Neural cell (in vitro differentiated cells): ENCODE measurements around the gene FBXO46. TPM values are rescaled to one million over a fixed set of nuclear protein-coding genes. Genes with fewer than 3 reads are reported as not detected.

ENCODE experiments used
- H2AFZ ChIP-seq: fragments of 200-600, 300-800 bp; sonication (generic), shearing (Covaris generic); 2 replicates; pipeline ENCODE4 v1.6.0; 2014; ENCODE audit warnings: low read depth, mild to moderate bottlenecking, antibody characterized with exemption, low read length, moderate library complexity
- H3F3A ChIP-seq: fragments of 200-600 bp; shearing (Covaris generic); 2 replicates; pipeline ENCODE4 v1.6.1; 2016; ENCODE audit warnings: mild to moderate bottlenecking, moderate library complexity, mixed read lengths, antibody characterized with exemption, low read length; ENCODE audit not compliant: insufficient read depth, poor library complexity, severe bottlenecking
- H3K27ac ChIP-seq: fragments of 200-600, 300-800 bp; sonication (generic), shearing (Covaris generic); 2 replicates; pipeline ENCODE4 v1.5.1; 2014; ENCODE audit warnings: mild to moderate bottlenecking, low read length, moderate library complexity
- H3K27me3 ChIP-seq: fragments of 300-800, 200-600 bp; sonication (generic), shearing (Covaris generic); 2 replicates; pipeline ENCODE4 v1.6.0; 2014; ENCODE audit warnings: mild to moderate bottlenecking, low read depth, low read length, moderate library complexity; ENCODE audit not compliant: insufficient read depth
- H3K36me3 ChIP-seq: fragments of 300-800, 200-600 bp; sonication (generic), shearing (Covaris generic); 2 replicates; pipeline ENCODE4 v1.5.1; 2014; ENCODE audit warnings: mild to moderate bottlenecking, antibody characterized with exemption, low read length, moderate library complexity; ENCODE audit not compliant: insufficient read depth
- H3K4me2 ChIP-seq: fragments of 300-800, 200-600 bp; sonication (generic), shearing (Covaris generic); 2 replicates; pipeline ENCODE4 v1.6.0; 2014; ENCODE audit warnings: mild to moderate bottlenecking, low read length
- H3K4me3 ChIP-seq: fragments of 300-800, 200-600 bp; sonication (generic), shearing (Covaris generic); 2 replicates; pipeline ENCODE4 v1.5.1; 2014; ENCODE audit warnings: mild to moderate bottlenecking, low read length, moderate library complexity
- H3K79me2 ChIP-seq: fragments of 200-600 bp; shearing (Covaris generic); replicated peaks from 2 replicates; pipeline ENCODE4 v1.6.0; 2014; ENCODE audit warnings: mild to moderate bottlenecking, low read length, moderate library complexity; ENCODE audit not compliant: insufficient read depth
- H3K9ac ChIP-seq: fragments of 300-800, 200-600 bp; sonication (generic), shearing (Covaris generic); 2 replicates; pipeline ENCODE4 v1.6.1; 2016; ENCODE audit warnings: mild to moderate bottlenecking, low read length, mixed read lengths
- H3K9me2 ChIP-seq: fragments of 200-600 bp; shearing (Covaris generic); 2 replicates; pipeline ENCODE4 v1.6.1; 2016; ENCODE audit warnings: mild to moderate bottlenecking, low read length, mixed read lengths; ENCODE audit not compliant: insufficient read depth
- H3K9me3 ChIP-seq: fragments of 200-600, 300-800 bp; sonication (generic), shearing (Covaris generic); 2 replicates; pipeline ENCODE4 v1.6.1; 2016; ENCODE audit warnings: mild to moderate bottlenecking, mixed run types, low read length, moderate library complexity, mixed read lengths
- H4K20me1 ChIP-seq: fragments of 200-600 bp; shearing (Covaris generic); 2 replicates; pipeline ENCODE4 v1.6.1; 2016; ENCODE audit warnings: mild to moderate bottlenecking, mixed run types; ENCODE audit not compliant: insufficient read depth
- EP300 ChIP-seq: fragments of 450-650 bp; conservative IDR thresholded peaks from 2 replicates; pipeline ENCODE4 v1.6.1; 2014; ENCODE audit warnings: antibody characterized with exemption, mild to moderate bottlenecking, moderate library complexity; ENCODE audit not compliant: poor library complexity, severe bottlenecking
- EZH2 ChIP-seq: fragments of 200-600, 300-800 bp; shearing (Covaris generic), sonication (generic); IDR thresholded peaks from 2 replicates; pipeline ENCODE4 v1.6.1; 2014; ENCODE audit warnings: antibody characterized with exemption, low read length, borderline replicate concordance, mild to moderate bottlenecking; ENCODE audit not compliant: insufficient read depth, poor library complexity, severe bottlenecking
- MXI1 ChIP-seq: fragments of 450-650 bp; conservative IDR thresholded peaks from 2 replicates; pipeline ENCODE4 v1.6.1; 2014; ENCODE audit warnings: antibody characterized with exemption, mild to moderate bottlenecking; ENCODE audit not compliant: poor library complexity, severe bottlenecking
- POLR2AphosphoS5 ChIP-seq: IDR thresholded peaks from 2 replicates; pipeline ENCODE4 v1.6.1; 2012
- RAD21 ChIP-seq: fragments of 450-650 bp; conservative IDR thresholded peaks from 2 replicates; pipeline ENCODE4 v1.6.1; 2014; ENCODE audit warnings: antibody characterized with exemption, mild to moderate bottlenecking, moderate library complexity
- SMC3 ChIP-seq: fragments of 450-650 bp; conservative IDR thresholded peaks from 2 replicates; pipeline ENCODE4 v1.6.1; 2014; ENCODE audit warnings: antibody characterized with exemption, mild to moderate bottlenecking, moderate library complexity; ENCODE audit not compliant: poor library complexity
- TAF1 ChIP-seq: IDR thresholded peaks from 2 replicates; pipeline ENCODE4 v1.6.1; 2012; ENCODE audit warnings: low read depth
- polyA plus RNA-seq: library from polyadenylated mRNA; depleted of rRNA; stranded (reverse); fragments of >200 nt; gene quantifications from 2 replicates; pipeline ENCODE4 v1.2.3, GENCODE V29; 2014
- TF ChIP-seq, protein P1 (sequence below): IDR thresholded peaks from 2 replicates; pipeline ENCODE4 v1.6.1; 2012; ENCODE audit warnings: borderline replicate concordance
- TF ChIP-seq, protein P2 (sequence below): fragments of 450-650 bp; IDR thresholded peaks from 2 replicates; pipeline ENCODE4 v1.5.1; 2014; ENCODE audit warnings: antibody characterized with exemption, mild to moderate bottlenecking, moderate library complexity; ENCODE audit not compliant: poor library complexity, severe bottlenecking

Gene FBXO46
- polyA plus RNA-seq, 1 donor from 2014 or later, result 12.5 TPM

DNA sequence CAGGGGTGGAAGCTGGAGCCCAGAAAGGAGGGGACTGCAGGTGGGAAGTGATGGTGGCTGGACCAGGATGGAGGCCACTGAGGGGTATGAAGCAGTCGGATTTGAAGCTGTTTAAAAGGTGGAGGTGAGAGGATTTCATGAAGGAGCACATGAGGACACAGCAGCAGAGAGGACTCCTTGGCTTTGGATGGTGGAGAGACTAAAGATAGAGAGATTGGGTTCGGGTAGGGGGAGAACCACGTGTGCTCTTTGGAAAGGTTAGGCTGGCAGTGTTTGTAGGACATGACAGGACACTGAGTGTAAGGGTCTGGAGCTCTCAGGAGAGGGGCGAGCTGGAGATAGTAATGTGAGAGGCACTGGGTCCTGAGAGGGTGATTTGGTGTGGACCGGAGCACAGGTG, 47.8 kb downstream of the FBXO46 start:
- Histone ChIP-seq H3K27ac (no peak overlapping the region), H3K9me2 (no peaks in the 10 kb centered on the region), H4K20me1 (no peaks in the 10 kb centered on the region), H3K9me3 (no peaks in the 10 kb centered on the region), H3F3A (no peaks in the 10 kb centered on the region), H3K4me2 (no peak overlapping the region), H3K4me3 (no peak overlapping the region), H2AFZ (no peak overlapping the region), H3K9ac (no peak overlapping the region), H3K79me2 (no peaks in the 10 kb centered on the region), H3K36me3 (no peaks in the 10 kb centered on the region), H3K27me3 (peaks cover 11% of the 10 kb centered on the region)
- TF ChIP-seq POLR2AphosphoS5 (no peak), TAF1 (no peak), EP300 (no peak), MXI1 (no peak), RAD21 (no peak)
- TF ChIP-seq, protein P1, sequence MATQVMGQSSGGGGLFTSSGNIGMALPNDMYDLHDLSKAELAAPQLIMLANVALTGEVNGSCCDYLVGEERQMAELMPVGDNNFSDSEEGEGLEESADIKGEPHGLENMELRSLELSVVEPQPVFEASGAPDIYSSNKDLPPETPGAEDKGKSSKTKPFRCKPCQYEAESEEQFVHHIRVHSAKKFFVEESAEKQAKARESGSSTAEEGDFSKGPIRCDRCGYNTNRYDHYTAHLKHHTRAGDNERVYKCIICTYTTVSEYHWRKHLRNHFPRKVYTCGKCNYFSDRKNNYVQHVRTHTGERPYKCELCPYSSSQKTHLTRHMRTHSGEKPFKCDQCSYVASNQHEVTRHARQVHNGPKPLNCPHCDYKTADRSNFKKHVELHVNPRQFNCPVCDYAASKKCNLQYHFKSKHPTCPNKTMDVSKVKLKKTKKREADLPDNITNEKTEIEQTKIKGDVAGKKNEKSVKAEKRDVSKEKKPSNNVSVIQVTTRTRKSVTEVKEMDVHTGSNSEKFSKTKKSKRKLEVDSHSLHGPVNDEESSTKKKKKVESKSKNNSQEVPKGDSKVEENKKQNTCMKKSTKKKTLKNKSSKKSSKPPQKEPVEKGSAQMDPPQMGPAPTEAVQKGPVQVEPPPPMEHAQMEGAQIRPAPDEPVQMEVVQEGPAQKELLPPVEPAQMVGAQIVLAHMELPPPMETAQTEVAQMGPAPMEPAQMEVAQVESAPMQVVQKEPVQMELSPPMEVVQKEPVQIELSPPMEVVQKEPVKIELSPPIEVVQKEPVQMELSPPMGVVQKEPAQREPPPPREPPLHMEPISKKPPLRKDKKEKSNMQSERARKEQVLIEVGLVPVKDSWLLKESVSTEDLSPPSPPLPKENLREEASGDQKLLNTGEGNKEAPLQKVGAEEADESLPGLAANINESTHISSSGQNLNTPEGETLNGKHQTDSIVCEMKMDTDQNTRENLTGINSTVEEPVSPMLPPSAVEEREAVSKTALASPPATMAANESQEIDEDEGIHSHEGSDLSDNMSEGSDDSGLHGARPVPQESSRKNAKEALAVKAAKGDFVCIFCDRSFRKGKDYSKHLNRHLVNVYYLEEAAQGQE, result no peak

DNA sequence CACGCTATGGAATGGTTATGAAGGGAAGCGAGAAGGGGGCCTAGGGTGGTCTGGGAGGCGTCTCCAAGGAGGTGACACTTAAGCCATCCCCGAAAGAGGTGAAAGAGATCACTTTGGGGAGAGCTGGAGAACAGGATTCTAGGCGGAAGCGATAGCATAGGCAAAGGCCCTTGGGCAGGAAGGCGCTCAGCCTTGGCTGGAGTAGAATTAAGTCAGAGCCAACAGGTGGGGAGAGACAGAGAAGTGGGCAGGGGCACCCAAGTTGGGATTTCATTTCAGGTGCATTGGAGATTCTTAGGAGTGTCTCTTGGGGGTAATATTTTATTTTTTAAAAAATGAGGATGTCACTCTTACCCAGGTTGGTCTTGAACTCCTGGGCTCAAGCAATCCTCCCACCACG, 48.6 kb downstream of the FBXO46 start:
- Histone ChIP-seq H3K9me2 (no peaks in the 10 kb centered on the region), H3F3A (no peaks in the 10 kb centered on the region), H3K27ac (no peak overlapping the region), H4K20me1 (no peaks in the 10 kb centered on the region), H3K4me3 (no peak overlapping the region), H3K9me3 (no peaks in the 10 kb centered on the region), H2AFZ (no peak overlapping the region), H3K9ac (no peak overlapping the region), H3K27me3 (peaks cover 19% of the 10 kb centered on the region), H3K36me3 (no peaks in the 10 kb centered on the region), H3K4me2 (no peak overlapping the region), H3K79me2 (no peaks in the 10 kb centered on the region)
- TF ChIP-seq MXI1 (no peak), RAD21 (no peak), TAF1 (no peak), EP300 (no peak), POLR2AphosphoS5 (no peak), SMC3 (no peak), EZH2 (no peak)
- TF ChIP-seq, protein P1, result no peak
- TF ChIP-seq, protein P2, sequence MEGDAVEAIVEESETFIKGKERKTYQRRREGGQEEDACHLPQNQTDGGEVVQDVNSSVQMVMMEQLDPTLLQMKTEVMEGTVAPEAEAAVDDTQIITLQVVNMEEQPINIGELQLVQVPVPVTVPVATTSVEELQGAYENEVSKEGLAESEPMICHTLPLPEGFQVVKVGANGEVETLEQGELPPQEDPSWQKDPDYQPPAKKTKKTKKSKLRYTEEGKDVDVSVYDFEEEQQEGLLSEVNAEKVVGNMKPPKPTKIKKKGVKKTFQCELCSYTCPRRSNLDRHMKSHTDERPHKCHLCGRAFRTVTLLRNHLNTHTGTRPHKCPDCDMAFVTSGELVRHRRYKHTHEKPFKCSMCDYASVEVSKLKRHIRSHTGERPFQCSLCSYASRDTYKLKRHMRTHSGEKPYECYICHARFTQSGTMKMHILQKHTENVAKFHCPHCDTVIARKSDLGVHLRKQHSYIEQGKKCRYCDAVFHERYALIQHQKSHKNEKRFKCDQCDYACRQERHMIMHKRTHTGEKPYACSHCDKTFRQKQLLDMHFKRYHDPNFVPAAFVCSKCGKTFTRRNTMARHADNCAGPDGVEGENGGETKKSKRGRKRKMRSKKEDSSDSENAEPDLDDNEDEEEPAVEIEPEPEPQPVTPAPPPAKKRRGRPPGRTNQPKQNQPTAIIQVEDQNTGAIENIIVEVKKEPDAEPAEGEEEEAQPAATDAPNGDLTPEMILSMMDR, result no peak
